C4-2B (cell line): Measurements from ENCODE around the gene EFR3B.
"Not testable (repeated sequence)": the region's sequence is repeated elsewhere in the genome, so short reads cannot be mapped to it uniquely, and the experiment has no call there.

Experiments used
- H3K27ac ChIP-seq: fragments of 450-650 bp; 2 replicates; pipeline ENCODE4 v1.5.1; 2017
- ZFX ChIP-seq: fragments of 450-650 bp; IDR thresholded peaks from 2 replicates; pipeline ENCODE4 v1.6.1; 2017
- TF ChIP-seq, protein P1 (sequence below): fragments of 450-650 bp; conservative IDR thresholded peaks from 2 replicates; pipeline ENCODE4 v1.5.1; 2017; ENCODE audit warnings: mild to moderate bottlenecking

EFR3B gene

DNA sequence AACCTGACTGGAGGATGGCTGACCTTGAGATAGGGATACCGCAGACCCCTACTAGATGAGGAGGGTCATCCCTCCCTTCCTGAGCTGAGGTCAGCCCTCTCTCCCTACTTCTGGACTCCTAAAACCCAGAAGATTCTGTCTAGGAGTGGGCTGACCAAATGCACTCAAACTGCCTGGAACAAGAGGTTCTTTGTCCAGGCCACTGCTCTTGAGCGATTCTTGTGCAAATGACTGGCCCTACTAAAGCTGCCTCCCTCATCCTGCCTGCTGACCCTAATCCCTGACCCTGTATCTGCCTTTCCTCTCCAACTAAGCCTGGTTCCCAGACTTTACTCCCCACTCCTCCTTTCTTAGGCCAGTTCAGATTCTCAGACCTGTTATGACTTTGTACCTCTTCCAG is 56.2 kb downstream of the EFR3B start:
- TF ChIP-seq, protein P1, sequence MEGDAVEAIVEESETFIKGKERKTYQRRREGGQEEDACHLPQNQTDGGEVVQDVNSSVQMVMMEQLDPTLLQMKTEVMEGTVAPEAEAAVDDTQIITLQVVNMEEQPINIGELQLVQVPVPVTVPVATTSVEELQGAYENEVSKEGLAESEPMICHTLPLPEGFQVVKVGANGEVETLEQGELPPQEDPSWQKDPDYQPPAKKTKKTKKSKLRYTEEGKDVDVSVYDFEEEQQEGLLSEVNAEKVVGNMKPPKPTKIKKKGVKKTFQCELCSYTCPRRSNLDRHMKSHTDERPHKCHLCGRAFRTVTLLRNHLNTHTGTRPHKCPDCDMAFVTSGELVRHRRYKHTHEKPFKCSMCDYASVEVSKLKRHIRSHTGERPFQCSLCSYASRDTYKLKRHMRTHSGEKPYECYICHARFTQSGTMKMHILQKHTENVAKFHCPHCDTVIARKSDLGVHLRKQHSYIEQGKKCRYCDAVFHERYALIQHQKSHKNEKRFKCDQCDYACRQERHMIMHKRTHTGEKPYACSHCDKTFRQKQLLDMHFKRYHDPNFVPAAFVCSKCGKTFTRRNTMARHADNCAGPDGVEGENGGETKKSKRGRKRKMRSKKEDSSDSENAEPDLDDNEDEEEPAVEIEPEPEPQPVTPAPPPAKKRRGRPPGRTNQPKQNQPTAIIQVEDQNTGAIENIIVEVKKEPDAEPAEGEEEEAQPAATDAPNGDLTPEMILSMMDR, result no peak
- no peak for TF ChIP-seq ZFX
- no peak overlapping the region for H3K27ac ChIP-seq

DNA sequence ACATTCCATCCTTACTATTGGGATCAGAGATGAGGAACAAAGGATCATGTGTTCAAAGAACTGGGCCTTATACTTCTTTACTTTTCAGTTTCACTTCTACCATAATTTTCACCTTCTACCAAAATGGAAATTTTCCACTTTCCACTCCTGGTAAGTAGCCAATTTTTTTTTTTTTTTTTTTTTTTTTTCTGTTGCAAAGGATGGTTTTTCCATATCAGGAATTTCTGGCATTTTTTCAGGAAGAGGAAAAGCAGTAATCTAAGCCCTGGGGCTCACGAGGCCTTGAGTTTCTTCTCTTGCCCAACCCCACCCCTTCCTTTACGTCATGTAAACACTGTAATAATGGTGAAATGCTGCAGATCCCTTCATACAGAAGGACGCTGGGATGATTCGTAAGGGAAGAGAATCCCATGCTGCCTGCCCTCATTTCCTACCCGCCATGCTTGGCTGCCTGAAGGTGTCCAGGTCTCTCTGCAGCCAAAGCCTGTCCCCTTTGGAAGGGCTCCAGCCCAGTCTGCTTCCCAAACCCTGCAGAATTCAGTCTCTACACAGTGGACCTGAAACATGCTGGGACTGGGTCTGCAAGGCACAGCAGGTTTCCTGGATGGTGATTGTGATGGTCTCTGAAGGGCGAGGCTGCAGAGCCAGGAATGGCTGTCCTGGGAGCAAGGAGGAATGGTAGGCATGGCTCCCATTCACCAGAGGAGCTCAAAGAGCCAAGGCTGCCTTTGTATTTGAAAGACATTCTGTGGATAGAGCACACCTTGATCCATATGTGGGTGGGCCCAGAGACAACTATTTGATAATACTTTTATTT is 57.0 kb downstream of the EFR3B start:
- H3K27ac ChIP-seq, result no peak overlapping the region
- no peak for TF ChIP-seq ZFX
- TF ChIP-seq, protein P1, result no peak

DNA sequence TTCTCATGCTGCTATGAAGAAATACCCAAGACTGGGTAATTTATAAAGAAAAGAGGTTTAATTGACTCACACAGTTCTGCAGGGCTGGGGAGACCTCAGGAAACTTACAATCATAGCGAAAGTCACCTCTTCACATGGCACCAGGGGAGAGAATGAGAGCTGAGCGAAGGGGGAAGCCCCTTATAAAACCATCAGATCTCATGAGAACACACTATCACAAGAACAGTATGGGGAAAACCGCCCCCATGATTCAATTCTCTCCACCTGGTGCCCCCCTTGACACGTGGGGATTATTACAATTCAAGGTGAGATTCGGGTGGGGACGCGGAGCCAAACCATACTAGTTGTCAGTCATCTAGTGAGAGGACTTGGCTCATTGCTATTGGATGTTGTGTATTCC is 60.5 kb downstream of the EFR3B start:
- H3K27ac ChIP-seq, result not testable (repeated sequence)

DNA sequence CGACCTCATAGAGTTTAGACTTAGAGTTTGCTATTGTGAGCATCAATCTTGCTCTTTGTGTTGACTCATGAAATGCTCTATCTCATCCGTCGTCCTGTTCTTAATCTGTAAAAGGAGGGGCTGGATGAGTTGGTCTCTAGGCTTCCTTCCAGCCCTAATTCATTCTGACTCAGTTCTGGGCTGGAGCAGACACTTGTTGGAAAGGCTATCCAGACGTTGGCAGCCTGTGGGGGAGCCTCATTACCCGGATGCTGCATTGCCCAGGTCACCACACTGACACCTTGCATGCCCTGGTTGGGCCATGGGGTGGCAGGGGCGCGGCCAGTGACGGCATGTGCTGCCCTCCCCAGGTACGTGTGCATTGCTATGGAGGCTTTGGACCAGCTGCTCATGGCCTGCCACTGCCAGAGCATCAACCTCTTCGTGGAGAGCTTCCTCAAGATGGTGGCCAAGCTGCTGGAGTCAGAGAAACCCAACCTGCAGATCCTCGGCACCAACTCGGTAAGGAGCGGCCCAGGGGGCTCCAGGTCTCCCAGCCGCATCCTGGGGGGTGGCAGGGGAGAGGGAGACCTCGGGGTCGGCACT is 61.5 kb downstream of the EFR3B start:
- no peak overlapping the region for H3K27ac ChIP-seq

DNA sequence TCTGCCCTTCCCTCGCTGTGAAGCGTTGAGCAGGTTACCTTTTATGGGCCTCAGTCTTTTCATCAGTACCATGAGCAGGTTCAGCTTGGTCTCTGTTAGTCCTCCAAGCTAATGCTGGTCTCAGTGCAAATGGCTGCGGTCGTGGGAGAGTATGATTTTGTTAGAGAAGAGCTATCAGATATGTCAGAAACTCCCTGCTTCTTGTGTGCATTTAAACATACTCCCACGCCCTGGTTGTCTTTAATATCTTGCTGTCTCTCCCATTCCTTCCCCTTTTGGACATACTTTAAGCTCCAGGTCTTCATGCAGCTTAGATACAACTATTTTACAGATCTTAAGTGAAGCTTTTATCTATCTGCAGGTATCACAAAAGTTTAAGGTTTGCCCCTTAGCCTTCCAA is 62.9 kb downstream of the EFR3B start:
- no peak overlapping the region for H3K27ac ChIP-seq
- TF ChIP-seq, protein P1, result no peak
- TF ChIP-seq ZFX, result no peak

More for the DNA sequence above, 61.5 kb downstream of the EFR3B start:
- TF ChIP-seq, protein P1, result no peak
- no peak for TF ChIP-seq ZFX

DNA sequence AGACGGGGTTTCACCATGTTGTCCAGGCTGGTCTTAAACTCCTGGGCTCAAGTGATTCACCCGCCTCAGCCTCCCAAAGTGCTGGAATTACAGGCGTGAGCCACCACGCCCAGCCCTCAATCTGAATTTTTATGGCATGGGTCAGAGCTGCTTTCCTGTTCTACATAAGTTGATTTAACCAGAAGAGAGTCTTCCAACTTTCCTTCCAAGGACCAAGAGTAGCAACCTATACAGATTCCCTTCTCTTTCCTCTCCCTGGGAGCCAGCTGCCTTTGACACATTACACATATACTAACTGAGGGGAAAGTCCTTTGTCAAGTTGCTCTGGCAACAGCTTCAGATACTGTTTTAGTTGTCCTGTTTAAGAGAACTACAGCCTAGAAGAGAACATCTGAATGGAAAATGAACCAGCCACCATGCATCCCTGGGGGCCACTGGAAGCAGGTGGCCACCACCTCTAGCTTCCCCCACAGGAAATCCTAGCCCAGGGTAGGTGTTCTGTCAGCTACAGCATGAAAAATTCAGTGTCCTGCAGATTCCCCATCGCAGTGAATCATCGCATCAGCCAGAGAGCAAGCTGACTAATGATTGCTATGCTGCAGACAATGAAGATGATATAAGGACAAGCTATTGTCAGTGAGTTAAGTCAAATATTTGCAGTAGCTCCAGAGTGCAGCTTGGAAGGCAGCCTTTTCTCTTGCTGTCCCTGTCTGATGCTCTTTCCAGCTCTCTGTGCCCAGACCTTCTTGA is 63.6 kb downstream of the EFR3B start:
- no peak for TF ChIP-seq ZFX
- TF ChIP-seq, protein P1, result no peak
- no peak overlapping the region for H3K27ac ChIP-seq

DNA sequence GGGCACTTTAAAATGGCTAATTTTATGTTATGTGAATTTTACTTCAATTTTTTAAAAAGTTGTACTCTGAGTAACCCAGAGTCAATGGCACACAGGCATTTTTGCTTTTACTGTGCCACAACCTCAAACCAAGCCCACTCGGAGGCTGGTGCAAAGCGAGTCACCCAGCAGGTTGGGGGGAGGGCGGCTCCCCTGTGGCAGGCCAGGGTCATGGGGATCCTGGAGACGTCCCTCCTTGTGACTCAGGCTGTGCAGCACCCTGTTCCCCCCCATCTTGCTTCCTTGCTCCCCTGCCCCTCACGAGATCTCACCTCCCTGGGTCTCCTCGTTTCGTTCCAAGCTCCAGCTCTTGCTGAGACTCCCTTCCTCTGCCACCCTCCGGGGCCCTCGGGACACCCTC is 67.9 kb downstream of the EFR3B start:
- TF ChIP-seq, protein P1, result no peak
- no peak for TF ChIP-seq ZFX

More for the DNA sequence above, 67.9 kb downstream of the EFR3B start:
- H3K27ac ChIP-seq, result no peak overlapping the region
